ENCODE data around the gene INVS. TPM values are rescaled to one million over a fixed set of nuclear protein-coding genes. Genes with fewer than 3 reads are reported as not detected.

The INVS gene
- total RNA-seq, 1 experiment from 2014 or later = 21.1 TPM

- Histone ChIP-seq H3K9ac (ENCODE audit: low read length) (no peak overlapping the region), H3K27me3 (ENCODE audit: insufficient read depth, low read length) (no peaks in the 10 kb centered on the region), H3K4me3 (replicated peaks in 1 of 2; ENCODE audit: low read depth in 1 of 2, low read length in 2 of 2) (no peak overlapping the region), H3K4me2 (ENCODE audit: low read length) (no peak overlapping the region), H3K79me2 (ENCODE audit: insufficient read depth, low read length) (peaks cover 3% of the 10 kb centered on the region; the same call in 1 of the 2 replicates), H3K9me2 (ENCODE audit: insufficient read depth) (no peaks in the 10 kb centered on the region), H3K27ac (ENCODE audit: low read depth, low read length) (no peak overlapping the region), H3K9me3 (ENCODE audit: control insufficient read depth in 1 of 2, insufficient read depth in 1 of 2, low read depth in 1 of 2, low read length in 2 of 2) (peaks cover 0 to 9% of the 10 kb centered on the region in 2 experiments; a peak in 1 of 4 replicates), H3K4me1 (ENCODE audit: control insufficient read depth in 1 of 2, insufficient read depth in 2 of 2, low read length in 2 of 2) (no peaks in the 10 kb centered on the region), H4K20me1 (ENCODE audit: insufficient read depth) (no peaks in the 10 kb centered on the region), H3K36me3 (ENCODE audit: control insufficient read depth in 1 of 2, insufficient read depth in 2 of 2, low read length in 2 of 2) (no peaks in the 10 kb centered on the region), H2AFZ (ENCODE audit: low read depth, low read length, poor library complexity, severe bottlenecking) (no peak overlapping the region)
- RAD21 ChIA-PET (ENCODE audit: low non-redundant PET in 1 of 2, low total read pairs in 2 of 2, uncharacterized antibody in 2 of 2, unreplicated experiment in 2 of 2) = no interaction called here
- CTCF ChIA-PET = no interaction called here
- no TSS peak for BruUV-seq (replicated peaks)
- no peak for DNase-seq (ENCODE audit: low read depth, low spot score)
- POLR2A ChIA-PET = no interaction called here
- intact Hi-C loops (cut with micrococcal nuclease) = no loop called here
- no peak for ATAC-seq
- TF ChIP-seq CEBPB (IDR thresholded peaks at IDR 0.05; ENCODE audit: low read depth) (no peak), REST (IDR thresholded peaks at IDR 0.05; ENCODE audit: low read depth) (no peak), POLR2AphosphoS5 (IDR thresholded peaks at IDR 0.05; ENCODE audit: low read depth, low read length) (no peak), ZBTB33 (IDR thresholded peaks at IDR 0.05; ENCODE audit: extremely low read depth, insufficient replicate concordance, low read length) (no peak), SP1 (IDR thresholded peaks at IDR 0.05; ENCODE audit: low read depth) (no peak), ELF1 (IDR thresholded peaks at IDR 0.05; ENCODE audit: borderline replicate concordance, low read depth) (no peak), RAD21 (IDR thresholded peaks at IDR 0.05; ENCODE audit: low read depth) (no peak), YY1 (IDR thresholded peaks at IDR 0.05; ENCODE audit: extremely low read depth, insufficient replicate concordance, low read depth, low read length) (no peak), EZH2phosphoT487 (IDR thresholded peaks at IDR 0.05; ENCODE audit: borderline replicate concordance) (no peak), CTCF (IDR thresholded peaks at IDR 0.05 in 2 of 3, conservative IDR thresholded peaks at IDR 0.05 in 1 of 3; ENCODE audit: borderline replicate concordance in 1 of 3, insufficient read depth in 1 of 3, low read depth in 2 of 3, low read length in 2 of 3) (no peak), ATF3 (IDR thresholded peaks at IDR 0.05) (no peak), EGR1 (IDR thresholded peaks at IDR 0.05; ENCODE audit: low read depth) (no peak), CBX3 (IDR thresholded peaks at IDR 0.05; ENCODE audit: low read depth) (no peak)
Measured at GRCh38 chr9:100191264-100191663, 92.2 kb downstream of the INVS start.

Data from HCT116 (cell line).